PC-9 (cell line): Measurements from ENCODE around the gene PROB1. TPM values are rescaled to one million over a fixed set of nuclear protein-coding genes. Genes with fewer than 3 reads are reported as not detected.

Experiments used
- BruUV-seq: library from RNA; stranded (reverse); fragments of 400-500 nt; replicated peaks from 2 replicates; lab custom pipeline; 2021; lab: Mats Ljungman, UMichigan
- CTCF ChIA-PET: fragments of 300-600 bp; sonication (Branson Sonifier 250); formaldehyde crosslinking; loops from one replicate; lab custom pipeline; 2022; ENCODE audit warnings: antibody characterized with exemption; lab: Charles Lee
- POLR2A ChIA-PET: fragments of 300-600 bp; sonication (Branson Sonifier 250); formaldehyde crosslinking; loops from one replicate; lab custom pipeline; 2022; ENCODE audit warnings: antibody characterized with exemption; ENCODE audit not compliant: unreplicated experiment; lab: Charles Lee
- DNase-seq, 2 experiments: peaks; one replicate each; pipeline versions ENCODE4 v3.0.0 to v3.0.0-alpha.2; 2015 to 2022; ENCODE audit warnings: mixed read lengths in 1 of 2
- H2AFZ ChIP-seq: fragments of 200-600 bp; sonication (generic); 2 replicates; pipeline ENCODE4 v1.8.1; 2017; ENCODE audit warnings: antibody characterized with exemption
- H3F3A ChIP-seq: fragments of 200-600 bp; sonication (generic); 2 replicates; pipeline ENCODE4 v1.8.1; 2017; ENCODE audit warnings: antibody characterized with exemption, mild to moderate bottlenecking, low read depth; ENCODE audit not compliant: insufficient read depth
- H3K27ac ChIP-seq: fragments of 200-600 bp; sonication (generic); 2 replicates; pipeline ENCODE4 v1.6.1; 2016; ENCODE audit warnings: mixed run types
- H3K27me3 ChIP-seq: fragments of 200-600 bp; sonication (generic); 2 replicates; pipeline ENCODE4 v1.6.1; 2016; ENCODE audit warnings: low read depth, mixed run types; ENCODE audit not compliant: insufficient read depth
- H3K36me3 ChIP-seq: fragments of 200-600 bp; sonication (generic); 2 replicates; pipeline ENCODE4 v1.6.1; 2016; ENCODE audit warnings: low read depth, mixed run types
- H3K4me1 ChIP-seq: fragments of 200-600 bp; sonication (generic); replicated peaks from 2 replicates; pipeline ENCODE4 v1.6.1; 2016; ENCODE audit warnings: mixed run types; ENCODE audit not compliant: insufficient read depth
- H3K4me2 ChIP-seq: fragments of 200-600 bp; sonication (generic); 2 replicates; pipeline ENCODE4 v1.6.1; 2017; ENCODE audit warnings: mixed run types
- H3K4me3 ChIP-seq: fragments of 200-600 bp; sonication (generic); 2 replicates; pipeline ENCODE4 v1.6.1; 2016; ENCODE audit warnings: mixed run types
- H3K79me2 ChIP-seq: fragments of 200-600 bp; sonication (generic); 2 replicates; pipeline ENCODE4 v1.6.1; 2017; ENCODE audit warnings: low read depth, mixed run types
- H3K9me2 ChIP-seq: fragments of 200-600 bp; sonication (generic); 2 replicates; pipeline ENCODE4 v1.8.1; 2017; ENCODE audit warnings: mild to moderate bottlenecking; ENCODE audit not compliant: insufficient read depth
- H3K9me3 ChIP-seq: fragments of 200-600 bp; sonication (generic); 2 replicates; pipeline ENCODE4 v1.8.1; 2016; ENCODE audit warnings: low read depth; ENCODE audit not compliant: insufficient read depth
- H4K20me1 ChIP-seq: fragments of 200-600 bp; sonication (generic); 2 replicates; pipeline ENCODE4 v1.8.1; 2017; ENCODE audit not compliant: insufficient read depth
- EZH2 ChIP-seq: fragments of 200-600 bp; sonication (generic); IDR thresholded peaks from 2 replicates; pipeline ENCODE4 v1.8.0; 2017; ENCODE audit warnings: antibody characterized with exemption, low read depth
- intact Hi-C: fragments of 100-400 bp; cut with micrococcal nuclease; formaldehyde crosslinking; loops from one replicate; pipeline ENCODE4 v1.10.0; 2022; ENCODE audit not compliant: unreplicated experiment
- total RNA-seq: library from RNA; stranded (reverse); gene quantifications from 2 replicates; pipeline ENCODE4 v1.2.3, GENCODE V29; 2021
- TF ChIP-seq, protein P1 (sequence below): fragments of 200-600 bp; sonication (generic); conservative IDR thresholded peaks from 2 replicates; pipeline ENCODE4 v1.6.1; 2017; ENCODE audit warnings: mixed run types, antibody characterized with exemption, mild to moderate bottlenecking, moderate library complexity

PROB1 gene
- total RNA-seq, 1 experiment from 2014 or later: 2.9 TPM

DNA sequence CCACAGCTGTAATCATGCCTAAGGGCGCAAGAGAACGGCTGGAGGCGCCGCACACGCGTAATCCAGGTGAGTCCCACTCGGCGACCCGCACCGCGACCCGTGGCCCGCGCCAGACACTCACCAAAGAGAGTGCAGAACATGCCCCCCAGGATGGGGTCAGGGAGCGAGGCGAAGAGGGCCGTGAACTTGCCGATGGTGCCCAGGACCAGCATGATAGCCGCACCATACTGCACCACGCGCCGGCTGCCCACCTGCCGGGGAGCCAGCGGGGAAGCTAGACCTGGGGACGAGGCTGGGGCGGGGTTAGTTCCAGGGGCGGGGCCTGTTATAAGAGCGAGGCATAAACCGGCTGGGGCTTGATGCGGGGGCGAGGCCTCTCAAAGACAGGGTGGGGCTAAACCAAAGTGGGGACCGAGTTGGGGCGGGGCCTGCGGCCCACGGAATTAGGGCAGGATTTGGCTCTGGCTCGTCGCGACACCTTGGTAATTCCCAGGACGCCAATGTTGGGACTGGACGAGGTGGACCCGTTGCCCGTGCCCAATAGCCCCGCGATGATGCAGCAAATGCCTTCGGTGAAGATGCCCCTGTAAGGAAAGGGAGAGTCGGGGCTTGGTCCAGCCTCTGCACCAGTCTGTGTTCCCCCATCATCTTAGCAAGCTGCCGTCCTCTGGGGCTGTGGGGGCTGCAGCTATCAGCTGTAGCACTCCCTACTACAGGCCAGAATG, 16.6 kb downstream of the PROB1 start:
- no peaks in the 10 kb centered on the region for H3K9me3 ChIP-seq
- no peak overlapping the region for H3K27ac ChIP-seq
- no peak for TF ChIP-seq EZH2
- TF ChIP-seq, protein P1, sequence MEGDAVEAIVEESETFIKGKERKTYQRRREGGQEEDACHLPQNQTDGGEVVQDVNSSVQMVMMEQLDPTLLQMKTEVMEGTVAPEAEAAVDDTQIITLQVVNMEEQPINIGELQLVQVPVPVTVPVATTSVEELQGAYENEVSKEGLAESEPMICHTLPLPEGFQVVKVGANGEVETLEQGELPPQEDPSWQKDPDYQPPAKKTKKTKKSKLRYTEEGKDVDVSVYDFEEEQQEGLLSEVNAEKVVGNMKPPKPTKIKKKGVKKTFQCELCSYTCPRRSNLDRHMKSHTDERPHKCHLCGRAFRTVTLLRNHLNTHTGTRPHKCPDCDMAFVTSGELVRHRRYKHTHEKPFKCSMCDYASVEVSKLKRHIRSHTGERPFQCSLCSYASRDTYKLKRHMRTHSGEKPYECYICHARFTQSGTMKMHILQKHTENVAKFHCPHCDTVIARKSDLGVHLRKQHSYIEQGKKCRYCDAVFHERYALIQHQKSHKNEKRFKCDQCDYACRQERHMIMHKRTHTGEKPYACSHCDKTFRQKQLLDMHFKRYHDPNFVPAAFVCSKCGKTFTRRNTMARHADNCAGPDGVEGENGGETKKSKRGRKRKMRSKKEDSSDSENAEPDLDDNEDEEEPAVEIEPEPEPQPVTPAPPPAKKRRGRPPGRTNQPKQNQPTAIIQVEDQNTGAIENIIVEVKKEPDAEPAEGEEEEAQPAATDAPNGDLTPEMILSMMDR: no peak
- no peak overlapping the region for H2AFZ ChIP-seq
- no peak for DNase-seq
- no peaks in the 10 kb centered on the region for H3K9me2 ChIP-seq
- no TSS peak for BruUV-seq
- peaks cover 21% of the 10 kb centered on the region for H3F3A ChIP-seq
- peaks cover 32% of the 10 kb centered on the region for H3K4me1 ChIP-seq
- intact Hi-C loops: no loop called here
- no peak overlapping the region for H3K4me2 ChIP-seq
- ChIA-PET CTCF (interaction anchor here (0.7 kb wide), 1 partner anchor 491 kb away, joined by 4 read pairs; no protein-coding TSS in a partner anchor), POLR2A (no interaction called here)
- no peaks in the 10 kb centered on the region for H3K79me2 ChIP-seq
- no peaks in the 10 kb centered on the region for H4K20me1 ChIP-seq
- H3K4me3 ChIP-seq: no peak overlapping the region
- H3K27me3 ChIP-seq: no peaks in the 10 kb centered on the region
- no peaks in the 10 kb centered on the region for H3K36me3 ChIP-seq

DNA sequence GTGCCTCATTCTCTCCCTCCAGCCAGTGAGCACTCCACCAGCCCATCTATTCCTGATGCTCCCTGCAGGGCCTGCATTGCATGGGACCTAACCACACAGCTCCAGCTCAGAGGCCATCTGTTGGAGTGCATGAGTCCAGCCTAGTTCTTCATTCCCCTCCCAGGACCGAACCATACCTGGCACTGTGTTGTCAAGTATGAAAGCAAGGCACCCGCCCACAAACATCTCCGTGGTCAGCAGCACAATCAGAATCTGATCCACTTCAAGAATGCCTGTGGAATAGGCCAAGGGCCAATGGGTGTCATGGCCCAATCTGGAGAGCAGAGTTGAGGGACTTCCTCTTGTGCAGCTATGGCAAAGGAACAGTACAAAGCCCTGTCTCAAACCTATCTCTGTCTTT, 17.7 kb downstream of the PROB1 start:
- Histone ChIP-seq H3K79me2 (no peaks in the 10 kb centered on the region), H3K9me2 (no peaks in the 10 kb centered on the region), H3K36me3 (no peaks in the 10 kb centered on the region), H2AFZ (no peak overlapping the region), H3K27ac (no peak overlapping the region), H3K4me1 (peaks cover 32% of the 10 kb centered on the region), H3K4me3 (no peak overlapping the region), H3K9me3 (no peaks in the 10 kb centered on the region), H3F3A (peaks cover 23% of the 10 kb centered on the region), H4K20me1 (no peaks in the 10 kb centered on the region), H3K27me3 (no peaks in the 10 kb centered on the region), H3K4me2 (no peak overlapping the region)
- CTCF ChIA-PET: interaction anchor here (0.7 kb wide), 1 partner anchor 490 kb away, joined by 4 read pairs; no protein-coding TSS in a partner anchor
- intact Hi-C loops: no loop called here
- BruUV-seq: no TSS peak
- POLR2A ChIA-PET: no interaction called here
- TF ChIP-seq EZH2: no peak
- TF ChIP-seq, protein P1: no peak
- DNase-seq: no peak

GRCh38 chr5:139376364-139376763, 18.5 kb downstream of the PROB1 start:
- Histone ChIP-seq H3K36me3 (peaks cover 8% of the 10 kb centered on the region; the same call in 1 of the 2 replicates), H3K4me3 (no peak overlapping the region), H3K9me3 (no peaks in the 10 kb centered on the region), H3K4me2 (no peak overlapping the region), H3K79me2 (no peaks in the 10 kb centered on the region), H2AFZ (no peak overlapping the region), H3K27ac (no peak overlapping the region), H3K9me2 (no peaks in the 10 kb centered on the region), H4K20me1 (no peaks in the 10 kb centered on the region), H3K4me1 (peaks cover 33% of the 10 kb centered on the region), H3K27me3 (no peaks in the 10 kb centered on the region), H3F3A (peaks cover 32% of the 10 kb centered on the region)
- intact Hi-C loops: no loop called here
- DNase-seq: no peak
- CTCF ChIA-PET: no interaction called here
- POLR2A ChIA-PET: no interaction called here
- TF ChIP-seq, protein P1: no peak
- TF ChIP-seq EZH2: no peak
- no TSS peak for BruUV-seq
